NCI-H2029 treated with DMSO at 0.1 percent for 48 hours (cell line): Measurements from ENCODE around the gene APEX2.
"Not testable (repeated sequence)": the region's sequence is repeated elsewhere in the genome, so short reads cannot be mapped to it uniquely, and the experiment has no call there.

Experiments
- DNase-seq: peaks from one replicate; lab custom pipeline; 2025; lab: John Stamatoyannopoulos, UW

APEX2 gene, protein sequence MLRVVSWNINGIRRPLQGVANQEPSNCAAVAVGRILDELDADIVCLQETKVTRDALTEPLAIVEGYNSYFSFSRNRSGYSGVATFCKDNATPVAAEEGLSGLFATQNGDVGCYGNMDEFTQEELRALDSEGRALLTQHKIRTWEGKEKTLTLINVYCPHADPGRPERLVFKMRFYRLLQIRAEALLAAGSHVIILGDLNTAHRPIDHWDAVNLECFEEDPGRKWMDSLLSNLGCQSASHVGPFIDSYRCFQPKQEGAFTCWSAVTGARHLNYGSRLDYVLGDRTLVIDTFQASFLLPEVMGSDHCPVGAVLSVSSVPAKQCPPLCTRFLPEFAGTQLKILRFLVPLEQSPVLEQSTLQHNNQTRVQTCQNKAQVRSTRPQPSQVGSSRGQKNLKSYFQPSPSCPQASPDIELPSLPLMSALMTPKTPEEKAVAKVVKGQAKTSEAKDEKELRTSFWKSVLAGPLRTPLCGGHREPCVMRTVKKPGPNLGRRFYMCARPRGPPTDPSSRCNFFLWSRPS

DNA sequence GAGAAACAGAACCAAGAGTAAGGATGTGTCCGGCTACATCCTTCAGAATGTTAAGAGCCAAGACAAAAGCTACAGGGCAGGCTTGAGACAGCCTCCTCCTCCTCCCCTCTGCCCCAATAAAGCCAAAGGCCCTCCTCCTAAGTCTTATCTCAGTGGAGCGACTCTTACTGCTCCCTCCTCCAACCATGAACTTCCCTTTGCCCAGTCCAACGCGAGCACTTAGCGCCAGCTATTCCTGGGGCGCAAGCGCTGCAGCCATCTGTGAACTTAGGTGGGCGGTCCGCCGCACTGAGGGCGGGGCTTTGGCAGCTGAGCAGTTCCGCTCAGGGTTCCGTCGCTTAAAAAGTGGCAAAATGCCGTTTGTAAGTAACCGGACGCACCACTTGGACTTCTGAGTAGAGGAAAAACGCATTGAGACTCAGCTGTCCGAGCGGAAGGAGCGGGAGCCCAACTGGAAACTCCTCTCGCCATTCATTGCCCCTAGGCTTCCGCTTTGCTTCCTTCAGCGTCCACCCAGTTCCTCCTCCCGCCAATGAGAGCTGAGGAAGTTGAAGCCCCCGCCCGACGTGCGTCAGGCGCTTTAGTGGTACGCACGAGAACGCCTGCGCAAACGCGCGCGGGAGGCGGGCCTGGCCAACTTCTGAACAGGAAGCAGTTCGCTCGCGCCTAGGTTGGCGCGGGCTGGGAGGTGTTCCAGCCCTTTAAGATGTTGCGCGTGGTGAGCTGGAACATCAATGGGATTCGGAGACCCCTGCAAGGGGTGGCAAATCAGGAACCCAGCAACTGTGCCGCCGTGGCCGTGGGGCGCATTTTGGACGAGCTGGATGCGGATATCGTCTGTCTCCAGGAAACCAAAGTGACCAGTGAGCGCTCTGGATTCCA lies at the start of gene APEX2:
Gene APEX2, plus strand, starts transcription at position 647 of the 882 bp plus-strand sequence. Its CDS starts 60 bp downstream, at position 707.
- DNase-seq: peak; percentile 58

DNA sequence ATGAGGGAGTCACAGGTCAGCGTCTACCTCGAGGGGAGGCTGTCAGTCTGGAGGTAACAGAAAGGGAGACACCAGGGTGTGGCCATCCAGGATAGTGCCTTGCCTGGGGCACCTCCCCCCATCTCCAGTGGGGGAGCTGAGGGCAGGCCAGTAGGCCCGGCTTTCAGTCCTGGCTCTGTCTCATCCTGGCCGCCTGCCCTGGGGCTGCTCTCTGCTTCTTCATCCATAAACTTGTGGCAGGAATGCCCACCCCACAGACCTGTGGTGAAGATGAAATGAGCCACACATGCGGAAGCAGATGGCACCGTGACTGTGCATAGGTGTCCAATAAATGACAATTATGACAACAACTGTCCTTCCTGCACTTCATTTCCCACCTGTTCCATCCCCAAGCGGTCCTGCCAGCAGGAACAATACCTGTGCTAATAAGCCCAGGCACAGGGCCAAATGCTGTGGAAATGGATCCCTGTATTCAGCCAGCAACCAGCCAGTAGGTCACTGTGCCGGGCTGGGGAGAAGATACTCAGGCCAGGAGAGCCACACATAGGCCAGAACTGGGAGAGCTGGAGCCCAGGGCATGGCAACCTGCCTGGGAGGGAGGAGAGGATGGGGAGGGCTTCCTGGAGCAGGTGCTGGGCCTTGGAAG lies 49.3 kb upstream of the APEX2 start:
- peak; percentile 76 for DNase-seq

DNA sequence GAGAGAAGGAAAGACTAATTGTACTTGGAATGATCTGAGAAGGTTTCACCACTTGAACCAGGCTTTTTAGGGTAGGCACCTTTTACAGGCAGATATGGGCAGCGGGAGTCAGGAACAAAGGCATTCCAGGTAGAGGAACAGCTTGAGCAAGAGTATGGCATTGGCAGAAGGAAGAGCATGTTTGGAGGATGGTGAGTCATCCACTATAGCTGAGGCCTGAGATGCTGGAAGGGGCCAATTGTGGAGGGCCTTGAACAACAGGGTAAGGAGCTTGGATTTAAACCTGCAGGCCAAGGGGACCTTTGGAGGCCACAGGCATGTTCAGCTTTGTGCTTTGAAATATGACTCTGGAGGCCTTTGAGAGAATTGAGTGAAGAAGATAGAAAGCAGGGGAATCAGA lies 38.4 kb upstream of the APEX2 start:
- no peak for DNase-seq

DNA sequence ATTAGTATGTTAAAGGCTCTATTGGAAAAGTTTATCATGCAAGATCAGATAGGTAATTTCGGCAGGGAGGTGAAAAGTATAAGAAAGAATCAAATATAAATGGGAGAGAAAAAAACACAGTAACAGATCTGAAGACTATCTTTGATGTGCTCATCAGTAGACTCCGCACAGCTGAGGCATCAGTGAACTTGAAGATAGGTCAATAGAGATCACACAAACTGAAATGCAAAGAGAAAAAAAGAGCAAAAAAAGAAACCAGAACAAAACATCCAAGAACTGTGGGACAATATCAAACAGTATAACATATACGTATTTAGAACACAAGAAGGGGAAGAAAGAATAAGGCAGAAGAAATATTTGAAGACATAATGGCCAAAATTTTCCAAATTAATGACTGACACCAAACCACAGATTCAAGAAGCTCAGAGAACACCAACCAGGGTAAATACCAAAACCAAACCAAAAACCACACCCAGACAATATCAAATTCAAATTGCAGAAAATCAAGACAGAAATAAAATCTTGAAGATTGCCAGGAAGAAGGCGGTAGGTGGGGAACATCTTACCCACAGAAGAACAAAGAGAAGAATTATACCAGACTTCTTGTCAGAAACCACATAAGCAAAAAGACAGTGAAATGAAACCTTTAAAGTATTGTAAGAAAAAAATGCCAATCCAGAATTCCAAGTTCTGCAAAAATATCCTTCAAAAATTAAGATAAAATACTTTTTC lies 35.2 kb upstream of the APEX2 start:
- no peak for DNase-seq

DNA sequence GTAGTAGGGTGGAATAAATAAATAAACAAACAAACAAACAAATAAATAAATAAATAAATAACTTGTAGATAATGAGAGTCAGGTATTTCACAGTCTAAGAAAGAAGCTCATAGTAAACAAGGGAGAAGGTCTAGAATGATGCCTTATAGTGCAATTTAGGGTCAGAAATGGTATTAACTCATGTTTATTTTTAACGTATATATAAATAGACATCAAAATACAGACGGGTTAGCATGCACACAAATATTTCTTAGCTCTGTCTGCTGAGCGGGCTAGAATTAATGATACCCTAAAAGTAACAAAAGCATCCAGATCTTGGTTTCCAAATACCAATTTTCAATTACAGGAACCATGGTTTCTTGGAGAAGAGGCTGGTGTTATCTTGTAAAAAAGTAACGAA lies 22.8 kb upstream of the APEX2 start:
- DNase-seq: no peak

DNA sequence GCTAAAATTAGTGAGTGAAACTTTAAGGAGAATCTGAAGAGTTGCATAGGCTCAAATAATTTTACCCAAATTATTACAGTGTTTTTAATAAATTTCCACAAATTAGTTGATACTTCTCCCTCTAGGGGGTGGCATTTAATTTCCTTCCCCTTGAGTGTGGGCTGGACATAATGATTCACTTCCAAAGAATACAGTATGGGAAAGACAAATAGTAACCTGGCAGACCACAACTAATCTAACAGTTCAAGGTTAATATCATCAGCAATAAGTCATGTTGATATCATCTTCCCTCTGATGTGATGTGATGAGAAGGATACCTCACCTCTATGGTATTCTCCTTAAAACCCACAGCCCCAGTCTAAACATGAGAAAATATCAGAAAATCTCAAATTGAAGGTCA lies 21.7 kb upstream of the APEX2 start:
- no peak for DNase-seq

DNA sequence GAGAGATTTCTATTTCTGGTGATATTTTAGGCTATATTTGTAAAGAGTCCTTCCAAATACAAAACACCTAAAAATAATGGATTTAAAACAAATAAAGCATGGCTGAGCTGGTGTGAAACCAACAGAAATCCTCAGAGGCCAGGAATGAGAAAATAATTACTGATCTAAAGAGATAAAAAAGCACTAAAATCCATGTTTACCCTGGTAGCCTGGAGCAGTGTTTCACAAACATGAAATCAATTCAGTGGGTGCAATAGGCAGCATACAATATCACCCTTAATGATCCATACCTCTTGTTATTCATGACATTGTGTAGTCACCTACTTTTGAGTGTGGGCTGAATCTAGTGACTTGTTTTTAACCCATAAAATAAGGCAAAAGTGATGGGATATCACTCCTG lies 20.7 kb upstream of the APEX2 start:
- DNase-seq: no peak

DNA sequence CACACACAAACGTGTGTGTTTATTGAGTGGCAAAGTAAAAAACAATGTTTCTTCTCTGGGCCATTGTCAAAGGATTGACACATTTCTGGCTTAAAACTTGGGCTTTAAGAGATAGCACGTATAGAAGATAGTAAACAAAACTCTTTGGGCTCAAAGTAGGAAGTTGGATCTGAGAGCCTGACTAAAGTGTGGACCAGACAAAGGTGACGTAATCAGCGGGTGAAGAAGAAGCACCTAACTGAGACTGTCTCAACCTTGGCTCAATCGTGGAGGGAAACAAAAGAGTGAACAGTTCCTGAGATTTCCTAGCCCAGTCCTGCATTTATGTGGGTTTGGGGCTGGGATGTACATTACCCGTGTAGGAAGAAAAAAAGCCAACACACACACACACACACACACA lies 19.8 kb upstream of the APEX2 start:
- DNase-seq: no peak

DNA sequence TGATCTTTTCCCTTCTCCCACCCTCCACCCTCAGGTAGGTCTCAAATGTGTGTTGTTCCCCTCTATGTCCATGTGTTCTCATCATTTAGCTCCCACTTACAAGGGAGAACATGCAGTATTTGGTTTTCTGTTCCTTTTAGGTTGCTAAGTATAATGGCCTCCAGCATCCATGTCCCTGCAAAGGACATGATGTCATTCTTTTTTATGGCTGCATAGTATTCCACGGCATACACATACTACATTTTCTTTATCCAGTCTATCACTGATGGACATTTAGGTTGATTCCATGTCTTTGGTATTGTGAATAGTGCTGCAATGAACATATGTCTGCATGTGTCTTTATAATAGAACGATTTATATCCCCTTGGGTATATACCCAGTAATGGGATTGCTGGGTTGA lies 16.9 kb upstream of the APEX2 start:
- DNase-seq: not testable (repeated sequence)

DNA sequence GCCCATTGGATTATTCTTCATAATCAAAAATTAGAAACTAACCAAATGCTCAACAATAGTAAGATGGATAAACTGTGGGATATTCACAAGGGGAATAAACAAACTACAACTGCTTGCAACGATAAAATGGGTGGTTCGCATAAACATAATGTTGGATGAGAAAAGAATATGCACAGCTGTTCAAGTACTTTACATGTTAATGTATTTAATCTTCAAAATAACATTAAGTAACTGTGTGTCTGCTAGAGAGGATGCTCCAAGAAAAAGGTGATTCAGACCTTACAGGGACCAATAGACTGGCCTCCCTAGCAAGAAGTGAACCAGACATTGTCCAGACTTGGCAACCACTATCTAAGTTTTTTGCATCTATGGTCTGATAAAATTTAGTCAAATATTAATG lies 8.5 kb upstream of the APEX2 start:
- DNase-seq: no peak

DNA sequence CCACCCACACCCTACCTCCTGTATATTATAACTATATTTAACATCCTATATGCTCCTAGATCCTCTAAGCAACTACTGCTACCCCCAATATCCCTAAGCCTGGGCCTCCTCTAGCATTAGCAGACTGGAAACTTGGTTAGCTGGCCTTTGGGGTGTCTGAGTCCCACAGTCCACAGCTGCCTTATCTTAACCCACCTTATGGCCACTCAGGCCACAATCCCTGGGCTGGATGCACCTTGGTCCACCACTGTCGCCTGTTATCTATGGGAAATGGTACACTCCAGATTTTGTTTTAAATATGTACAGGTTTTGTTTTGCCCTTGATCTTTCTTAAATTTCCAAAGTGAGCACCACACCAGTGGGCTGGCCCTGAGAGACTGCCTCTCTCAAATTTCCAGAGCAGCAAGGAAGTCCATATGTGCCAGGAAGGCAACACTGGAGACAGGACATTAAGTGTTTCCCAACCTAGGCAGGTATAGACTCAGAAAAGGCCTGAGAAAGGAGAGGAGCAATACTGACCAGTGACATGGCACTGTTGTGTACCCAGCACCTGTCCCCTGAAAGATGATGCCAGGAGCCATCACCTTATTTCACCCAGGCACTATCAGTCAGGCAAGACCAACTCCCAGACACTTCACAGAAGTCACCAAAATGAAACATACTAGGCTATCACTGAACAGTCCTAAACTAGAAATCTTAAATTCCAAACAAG lies 7.1 kb upstream of the APEX2 start:
- no peak for DNase-seq

DNA sequence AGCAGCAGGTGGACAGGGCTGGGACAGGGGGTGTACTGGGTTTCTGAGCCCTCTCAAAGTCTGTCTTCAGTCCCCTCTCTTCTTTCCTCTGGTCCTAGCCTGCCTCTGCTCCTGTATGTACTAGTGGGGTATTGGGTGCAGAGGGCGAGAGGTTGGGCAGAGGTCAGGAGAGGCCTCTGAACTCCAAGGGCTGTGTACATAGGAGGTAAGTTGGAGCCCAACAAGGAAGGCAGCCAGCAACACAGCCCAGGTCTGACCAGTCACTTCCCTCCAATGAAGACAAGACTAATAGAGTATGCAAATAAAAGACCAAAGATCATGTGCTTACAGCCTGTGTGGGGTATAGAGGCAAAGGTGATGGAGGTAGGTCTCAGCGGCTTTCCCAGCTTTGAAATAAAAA lies 6.1 kb upstream of the APEX2 start, which contains the start of gene PFKFB1:
Gene PFKFB1, minus strand, starts transcription at position 90 of the 400 bp plus-strand sequence. CDS start 181 bp downstream, outside the sequence.
- no peak for DNase-seq

DNA sequence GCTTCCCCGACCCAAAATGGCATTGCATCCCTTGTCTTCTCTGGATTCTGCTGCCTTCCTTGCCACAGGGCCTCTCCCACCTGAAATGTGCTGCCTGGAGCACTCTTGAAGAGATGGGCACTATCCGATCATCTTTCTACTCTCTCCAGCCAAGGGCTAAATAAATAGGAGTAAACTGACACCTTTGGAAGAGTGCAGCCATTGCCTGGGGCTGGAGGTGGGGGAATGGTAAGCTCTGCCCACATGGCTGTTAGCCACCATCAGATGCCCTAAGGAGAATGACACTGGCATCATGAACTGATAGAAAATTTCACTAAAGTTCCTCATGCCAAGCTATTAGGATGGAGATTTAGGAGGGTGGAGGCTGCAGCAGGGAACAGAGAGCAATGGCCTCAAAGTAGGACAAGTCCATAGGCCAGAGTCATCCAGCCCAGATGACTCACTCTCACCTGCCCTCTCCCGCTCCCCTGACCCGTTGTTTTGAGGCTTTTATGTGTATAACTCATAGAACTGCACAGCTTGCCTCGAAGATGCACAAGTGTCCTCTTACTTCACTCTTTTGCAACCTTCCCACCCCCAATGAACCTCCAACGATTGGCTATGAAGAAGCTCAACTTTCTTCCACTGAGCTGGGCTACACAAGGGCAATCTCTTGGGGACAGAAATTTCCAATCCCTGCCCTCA lies 5.4 kb upstream of the APEX2 start:
- DNase-seq: peak; percentile 13

DNA sequence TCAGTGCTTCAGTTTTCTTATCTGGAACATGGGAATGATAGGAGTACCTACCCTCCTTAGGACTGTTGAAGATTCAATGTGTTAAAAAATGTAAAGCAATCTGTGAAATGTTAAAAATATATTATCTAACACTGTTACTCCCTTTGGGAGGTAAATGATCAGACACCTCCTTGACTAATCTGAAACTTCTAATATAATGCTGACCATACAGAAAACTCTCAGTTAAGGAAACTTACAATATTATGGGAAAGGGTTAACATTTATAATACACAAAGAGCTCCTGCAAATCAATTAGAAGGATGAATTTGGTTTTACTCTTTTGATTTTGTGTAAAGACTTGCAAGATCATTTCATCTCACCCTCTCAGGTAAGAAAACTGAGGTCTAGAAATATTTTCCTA lies 4.5 kb upstream of the APEX2 start:
- DNase-seq: no peak

DNA sequence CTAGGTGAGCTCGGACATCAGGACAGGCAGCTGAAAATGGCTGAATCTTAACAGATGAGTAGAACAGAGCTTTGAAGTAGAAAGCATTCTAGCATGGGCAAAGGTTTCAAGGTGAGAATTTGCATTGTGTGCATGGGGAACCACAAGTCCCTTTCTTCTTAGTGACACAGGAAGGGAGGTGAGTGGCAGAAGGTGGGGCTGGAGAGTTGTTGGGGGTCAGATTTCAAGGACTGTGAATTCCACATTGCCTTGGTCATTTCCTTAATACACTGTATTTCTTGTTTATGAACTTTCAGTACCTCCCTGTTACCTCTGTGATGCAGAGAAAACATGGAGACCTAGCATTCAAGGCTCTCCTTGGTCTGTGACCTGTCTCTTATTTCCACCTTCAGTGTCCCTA lies 4.1 kb downstream of the APEX2 start:
- no peak for DNase-seq

DNA sequence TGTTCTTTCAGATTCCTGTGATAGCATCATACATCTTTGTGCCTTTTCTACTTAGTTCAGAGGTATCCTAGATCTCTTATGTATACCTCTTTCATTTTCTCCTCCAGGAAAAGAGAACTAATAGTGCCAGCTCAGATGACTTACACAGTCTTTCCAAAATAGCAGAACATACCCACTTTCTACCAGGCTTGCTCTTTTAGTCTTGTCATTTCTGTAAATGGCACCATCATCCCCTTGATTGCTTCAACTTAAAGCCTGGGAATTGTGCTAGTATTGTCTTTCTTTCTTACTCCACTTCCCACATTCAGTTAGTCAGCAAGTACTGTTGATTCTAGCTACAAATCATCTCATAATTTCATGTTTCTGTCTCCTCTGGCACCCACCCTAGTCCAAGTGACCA lies 5.1 kb downstream of the APEX2 start:
- DNase-seq: no peak

DNA sequence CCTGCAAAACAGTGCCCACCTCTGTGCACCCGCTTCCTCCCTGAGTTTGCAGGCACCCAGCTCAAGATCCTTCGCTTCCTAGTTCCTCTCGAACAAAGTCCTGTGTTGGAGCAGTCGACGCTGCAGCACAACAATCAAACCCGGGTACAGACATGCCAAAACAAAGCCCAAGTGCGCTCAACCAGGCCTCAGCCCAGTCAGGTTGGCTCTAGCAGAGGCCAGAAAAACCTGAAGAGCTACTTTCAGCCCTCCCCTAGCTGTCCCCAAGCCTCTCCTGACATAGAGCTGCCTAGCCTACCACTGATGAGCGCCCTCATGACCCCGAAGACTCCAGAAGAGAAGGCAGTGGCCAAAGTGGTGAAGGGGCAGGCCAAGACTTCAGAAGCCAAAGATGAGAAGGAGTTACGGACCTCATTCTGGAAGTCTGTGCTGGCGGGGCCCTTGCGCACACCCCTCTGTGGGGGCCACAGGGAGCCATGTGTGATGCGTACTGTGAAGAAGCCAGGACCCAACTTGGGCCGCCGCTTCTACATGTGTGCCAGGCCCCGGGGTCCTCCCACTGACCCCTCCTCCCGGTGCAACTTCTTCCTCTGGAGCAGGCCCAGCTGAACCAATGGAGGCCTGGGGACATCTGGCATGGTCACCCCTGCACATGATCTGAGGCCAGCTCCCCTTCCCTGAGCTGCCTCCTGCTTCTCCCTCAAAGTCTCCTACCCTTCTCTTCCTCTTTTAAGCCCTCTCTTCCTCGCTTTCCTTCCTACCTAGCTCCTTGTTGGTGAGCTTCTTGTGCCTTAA lies 6.9 kb downstream of the APEX2 start:
- no peak for DNase-seq

DNA sequence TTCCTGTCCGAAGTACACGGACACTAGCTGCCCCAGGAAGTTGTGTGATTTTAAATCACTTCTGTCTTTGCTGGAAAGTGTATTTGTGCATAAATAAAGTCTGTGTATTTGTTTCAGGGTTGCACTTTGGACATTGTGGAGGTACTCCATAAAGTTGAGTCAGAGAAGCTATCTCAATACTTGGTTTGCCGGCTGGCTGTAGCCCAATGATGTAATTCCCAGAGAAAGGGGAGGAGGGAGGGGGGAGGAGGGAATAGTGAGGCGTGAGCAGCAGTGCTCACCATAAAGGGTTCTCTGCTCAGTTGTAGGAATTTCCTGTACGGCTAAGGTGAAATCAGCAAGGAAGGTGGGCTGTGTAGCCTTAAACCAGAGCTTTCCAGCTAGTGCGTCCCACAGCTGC lies 7.5 kb downstream of the APEX2 start:
- no peak for DNase-seq

DNA sequence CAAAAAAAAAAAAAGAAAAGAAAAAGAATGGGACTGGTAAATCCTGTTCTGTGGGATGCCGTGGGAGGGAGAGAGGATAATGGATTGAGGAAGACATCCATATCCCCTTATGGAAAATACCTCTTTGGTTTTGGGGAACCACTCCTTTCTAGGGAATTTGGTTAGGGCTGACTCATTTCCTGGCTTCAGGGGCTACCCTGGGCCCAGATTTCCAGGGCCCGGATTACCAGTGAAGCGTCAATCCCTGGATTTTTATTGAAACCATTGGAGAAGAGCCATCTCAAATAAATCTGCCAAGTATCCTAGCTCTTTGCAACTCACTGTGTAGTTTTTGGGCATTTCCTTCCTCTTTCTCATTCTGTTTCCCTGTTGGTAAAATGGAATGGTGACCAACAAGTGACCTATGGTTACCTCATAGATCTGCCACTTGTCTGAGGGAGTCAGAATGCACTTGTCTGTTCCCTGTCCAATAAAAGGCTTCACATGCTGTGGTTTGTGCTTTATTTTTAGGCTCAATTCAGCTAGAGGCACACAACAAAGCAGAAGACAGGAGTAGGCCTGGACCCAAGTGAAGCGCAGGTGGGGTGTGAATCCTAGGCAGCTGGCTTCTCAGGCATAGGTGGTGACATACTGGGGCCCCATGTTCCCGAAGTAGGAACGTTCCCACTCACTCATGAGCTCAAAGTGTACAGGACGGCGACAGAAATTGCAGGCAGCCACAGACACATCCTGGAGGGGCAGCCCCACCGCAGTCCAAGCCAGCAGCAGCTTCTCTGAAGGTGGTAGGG lies 8.6 kb downstream of the APEX2 start:
- no peak for DNase-seq
